PC-3 (cell line): Measurements from ENCODE around the gene FGFBP2. TPM values are rescaled to one million over a fixed set of nuclear protein-coding genes. Genes with fewer than 3 reads are reported as not detected.

ENCODE experiments used
- ATAC-seq: fragments of 200-7000 bp; cut with Tn5 transposase; 2 replicates; pipeline ENCODE4 v1.9.1; 2020; ENCODE audit warnings: mild to moderate bottlenecking, moderate library complexity
- BruUV-seq: library from RNA; stranded (reverse); fragments of 400-500 nt; replicated peaks from 2 replicates; lab custom pipeline; 2021; lab: Mats Ljungman, UMichigan
- CTCF ChIA-PET: fragments of 300-600 bp; sonication (Branson Sonifier 250); formaldehyde crosslinking; loops from one replicate; lab custom pipeline; 2022; ENCODE audit warnings: antibody characterized with exemption; lab: Charles Lee
- POLR2A ChIA-PET: fragments of 300-600 bp; sonication (Branson Sonifier 250); formaldehyde crosslinking; loops from one replicate; lab custom pipeline; 2022; ENCODE audit warnings: antibody characterized with exemption; ENCODE audit not compliant: unreplicated experiment; lab: Charles Lee
- DNase-seq: peaks from one replicate; pipeline ENCODE4 v3.0.0-alpha.2; 2015
- H2AFZ ChIP-seq: fragments of 300-600 bp; sonication (generic); 2 replicates; pipeline ENCODE4 v1.6.0; 2016; ENCODE audit warnings: antibody characterized with exemption, low read length
- H3F3A ChIP-seq: fragments of 300-600 bp; sonication (generic); one replicate; pipeline ENCODE4 v1.6.0; 2017; ENCODE audit warnings: antibody characterized with exemption, low read length, control low read depth, mild to moderate bottlenecking; ENCODE audit not compliant: unreplicated experiment
- H3K27ac ChIP-seq: fragments of 300-600 bp; sonication (generic); 2 replicates; pipeline ENCODE4 v1.5.1; 2016; ENCODE audit warnings: mild to moderate bottlenecking, low read length
- H3K27me3 ChIP-seq: fragments of 300-600 bp; sonication (generic); 2 replicates; pipeline ENCODE4 v1.6.1; 2016; ENCODE audit warnings: low read length, mixed read lengths
- H3K36me3 ChIP-seq: fragments of 300-600 bp; sonication (generic); 2 replicates; pipeline ENCODE4 v1.6.1; 2016; ENCODE audit warnings: low read depth, mixed run types, low read length, mixed read lengths
- H3K4me1 ChIP-seq: fragments of 300-600 bp; sonication (generic); 2 replicates; pipeline ENCODE4 v1.5.1; 2016; ENCODE audit warnings: low read length; ENCODE audit not compliant: insufficient read depth
- H3K4me2 ChIP-seq: fragments of 300-600 bp; sonication (generic); 2 replicates; pipeline ENCODE4 v1.6.0; 2016; ENCODE audit warnings: low read length
- H3K4me3 ChIP-seq: fragments of 300-600 bp; sonication (generic); 2 replicates; pipeline ENCODE4 v1.5.1; 2016; ENCODE audit warnings: mild to moderate bottlenecking, low read length, mixed read lengths
- H3K79me2 ChIP-seq: fragments of 300-600 bp; sonication (generic); 2 replicates; pipeline ENCODE4 v1.6.1; 2017; ENCODE audit warnings: low read length, mixed read lengths
- H3K9ac ChIP-seq: fragments of 300-600 bp; sonication (generic); 2 replicates; pipeline ENCODE4 v1.6.0; 2016; ENCODE audit warnings: mild to moderate bottlenecking, low read length
- H3K9me2 ChIP-seq: fragments of 300-600 bp; sonication (generic); replicated peaks from 2 replicates; pipeline ENCODE4 v1.6.1; 2016; ENCODE audit warnings: mixed run types, low read length, mixed read lengths
- H3K9me3 ChIP-seq: fragments of 300-600 bp; sonication (generic); 2 replicates; pipeline ENCODE4 v1.6.1; 2016; ENCODE audit warnings: low read length, mixed read lengths
- H4K20me1 ChIP-seq: fragments of 300-600 bp; sonication (generic); 2 replicates; pipeline ENCODE4 v1.6.1; 2016; ENCODE audit warnings: low read length, mixed read lengths
- CTCF ChIP-seq: fragments of 300-600 bp; sonication (generic); conservative IDR thresholded peaks from 2 replicates; pipeline ENCODE4 v1.5.1; 2017; ENCODE audit warnings: antibody characterized with exemption, low read depth, mild to moderate bottlenecking, low read length
- EZH2 ChIP-seq: fragments of 300-600 bp; sonication (generic); IDR thresholded peaks from one replicate; pipeline ENCODE4 v1.6.1; 2017; ENCODE audit warnings: antibody characterized with exemption, mild to moderate bottlenecking, low read length; ENCODE audit not compliant: unreplicated experiment
- EZH2phosphoT487 ChIP-seq: fragments of 300-600 bp; sonication (generic); IDR thresholded peaks from 2 replicates; pipeline ENCODE4 v1.6.1; 2018; ENCODE audit warnings: mild to moderate bottlenecking, antibody characterized with exemption, low read length, borderline replicate concordance
- intact Hi-C: fragments of 100-400 bp; cut with micrococcal nuclease; formaldehyde crosslinking; loops from 2 replicates; pipeline ENCODE4 v1.9.0; 2023
- total RNA-seq: library from RNA; depleted of rRNA; stranded (reverse); fragments of >200 nt; gene quantifications from 2 replicates; pipeline ENCODE4 v1.2.3, GENCODE V29; 2014

Gene FGFBP2
- total RNA-seq, 1 experiment from 2014 or later = not detected

DNA sequence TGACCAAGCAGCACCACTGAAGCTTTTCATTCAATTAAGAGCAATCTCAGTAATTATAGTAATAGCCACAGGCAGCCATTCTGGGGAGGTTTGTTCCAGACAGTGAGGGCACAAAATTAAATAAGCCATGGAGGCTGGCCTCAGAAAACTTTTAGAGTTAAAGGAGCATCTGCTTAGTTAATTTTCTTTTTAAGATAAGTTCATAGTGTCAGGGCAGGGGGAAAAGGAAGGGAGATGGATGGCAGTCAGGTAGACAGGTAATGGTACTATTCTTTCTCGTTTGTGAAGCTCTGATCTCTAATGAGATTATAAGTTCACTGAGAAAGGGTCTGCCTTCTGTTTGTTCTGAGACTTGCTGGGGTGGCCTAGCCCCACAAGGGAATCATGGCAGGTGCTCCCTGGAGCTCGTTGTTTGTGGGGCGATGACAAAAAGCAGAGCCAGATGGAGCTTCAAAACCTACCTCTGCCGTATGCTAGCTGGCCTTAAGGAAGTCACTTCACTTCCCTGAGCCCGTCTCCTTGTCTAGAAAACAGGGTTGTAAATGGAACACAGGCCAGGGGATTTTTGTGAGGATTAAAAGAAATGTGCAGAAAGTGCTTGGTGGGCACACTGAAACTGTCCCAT lies 44.6 kb upstream of the FGFBP2 start:
- Histone ChIP-seq H3K79me2 (no peaks in the 10 kb centered on the region), H3K4me2 (no peak overlapping the region), H3K9me2 (no peaks in the 10 kb centered on the region), H3K4me1 (no peaks in the 10 kb centered on the region), H2AFZ (no peak overlapping the region), H3F3A (no peaks in the 10 kb centered on the region), H3K27ac (no peak overlapping the region), H3K27me3 (no peaks in the 10 kb centered on the region), H3K4me3 (no peak overlapping the region), H3K9me3 (no peaks in the 10 kb centered on the region), H4K20me1 (no peaks in the 10 kb centered on the region), H3K36me3 (no peaks in the 10 kb centered on the region), H3K9ac (no peak overlapping the region)
- ChIA-PET POLR2A (no interaction called here), CTCF (no interaction called here)
- TF ChIP-seq CTCF (no peak), EZH2 (no peak), EZH2phosphoT487 (no peak)
- ATAC-seq = no peak
- no peak for DNase-seq
- intact Hi-C loops = loop anchor here (10.0 kb wide), 1 partner anchor 533 kb away; no protein-coding TSS in a partner anchor
- no TSS peak for BruUV-seq

DNA sequence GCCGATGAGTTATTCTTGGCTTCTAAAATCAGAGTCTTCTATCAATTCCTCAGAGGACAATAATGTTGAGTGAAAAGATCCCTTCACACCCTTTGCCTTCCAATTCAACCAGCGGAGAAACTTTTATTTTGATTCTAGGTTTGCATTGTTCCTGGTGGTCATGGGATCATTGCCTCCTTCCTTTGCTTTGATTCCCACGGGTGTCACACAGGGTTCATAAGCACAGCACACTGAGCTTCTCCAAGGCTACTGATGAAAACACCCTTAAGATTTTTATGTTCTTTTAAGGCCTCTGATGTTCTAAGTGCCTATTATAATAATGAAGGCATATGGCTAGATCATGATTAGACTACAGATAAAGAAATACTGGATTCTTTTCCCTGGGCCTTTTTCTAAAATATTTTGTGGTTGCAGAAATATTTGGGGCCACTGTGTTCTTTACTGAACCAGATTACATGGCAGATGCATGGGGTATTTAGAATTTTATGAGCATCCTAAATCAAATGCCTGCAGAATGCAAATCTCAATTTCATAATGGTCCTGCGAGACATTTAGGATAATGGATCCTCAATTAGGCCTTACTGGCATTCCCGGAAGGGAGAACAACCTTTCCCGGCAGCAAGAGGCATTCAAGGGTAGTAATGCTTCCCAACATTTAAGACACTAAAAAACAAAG lies 43.9 kb upstream of the FGFBP2 start:
- Histone ChIP-seq H3K36me3 (no peaks in the 10 kb centered on the region), H3K9me2 (no peaks in the 10 kb centered on the region), H3F3A (no peaks in the 10 kb centered on the region), H3K79me2 (no peaks in the 10 kb centered on the region), H4K20me1 (no peaks in the 10 kb centered on the region), H3K9me3 (no peaks in the 10 kb centered on the region), H3K4me3 (no peak overlapping the region), H3K27me3 (no peaks in the 10 kb centered on the region), H3K27ac (no peak overlapping the region), H3K4me1 (no peaks in the 10 kb centered on the region), H2AFZ (no peak overlapping the region), H3K4me2 (no peak overlapping the region), H3K9ac (no peak overlapping the region)
- TF ChIP-seq EZH2 (no peak), EZH2phosphoT487 (no peak), CTCF (no peak)
- POLR2A ChIA-PET = no interaction called here
- no peak for DNase-seq
- intact Hi-C loops = loop anchor here (10.0 kb wide), 1 partner anchor 532 kb away; no protein-coding TSS in a partner anchor
- no peak for ATAC-seq
- CTCF ChIA-PET = no interaction called here
- BruUV-seq = no TSS peak

DNA sequence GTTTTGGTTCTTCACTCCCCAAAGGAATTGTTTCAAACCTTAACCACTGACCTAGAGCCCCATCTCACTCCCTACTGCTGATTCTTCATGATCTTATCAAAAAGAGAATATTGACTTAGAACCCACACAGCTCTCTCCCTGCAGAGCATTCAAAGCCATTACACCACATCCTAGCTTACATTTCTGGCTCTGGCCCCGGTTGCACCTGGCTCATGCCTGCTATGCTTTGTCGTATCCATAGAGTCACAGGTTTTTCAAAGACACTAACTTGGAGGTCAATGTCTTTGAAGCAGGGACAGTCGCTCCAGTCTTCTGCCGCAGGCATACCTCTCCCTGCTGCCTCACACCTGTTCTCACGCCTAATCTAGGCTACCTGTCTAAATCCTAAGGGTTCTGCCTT lies 42.7 kb upstream of the FGFBP2 start:
- no peak overlapping the region for H2AFZ ChIP-seq
- H3K36me3 ChIP-seq = no peaks in the 10 kb centered on the region
- H3K9me3 ChIP-seq = no peaks in the 10 kb centered on the region
- no peaks in the 10 kb centered on the region for H4K20me1 ChIP-seq
- H3K4me1 ChIP-seq = no peaks in the 10 kb centered on the region
- H3K27ac ChIP-seq = no peak overlapping the region
- H3K27me3 ChIP-seq = no peaks in the 10 kb centered on the region
- BruUV-seq = no TSS peak
- ATAC-seq (no peak), DNase-seq (no peak)
- TF ChIP-seq EZH2 = no peak
- TF ChIP-seq CTCF = no peak
- TF ChIP-seq EZH2phosphoT487 = no peak
- H3F3A ChIP-seq = no peaks in the 10 kb centered on the region
- intact Hi-C loops = loop anchor here (10.0 kb wide), 1 partner anchor 531 kb away; no protein-coding TSS in a partner anchor
- ChIA-PET POLR2A (no interaction called here), CTCF (interaction anchor here (0.6 to 0.9 kb wide), 2 partner anchors 12 to 20 kb away, joined by 3 to 7 read pairs; no protein-coding TSS in a partner anchor)
- no peaks in the 10 kb centered on the region for H3K9me2 ChIP-seq
- no peaks in the 10 kb centered on the region for H3K79me2 ChIP-seq
- no peak overlapping the region for H3K4me2 ChIP-seq
- no peak overlapping the region for H3K4me3 ChIP-seq
- no peak overlapping the region for H3K9ac ChIP-seq
